OCI-LY3 (cell line): ENCODE results near the gene NEK10.

ENCODE experiments used
- H2AFZ ChIP-seq: fragments of 200-600, 300-600 bp; shearing (Covaris generic); 2 replicates; pipeline ENCODE4 v1.6.0; 2014; ENCODE audit warnings: antibody characterized with exemption, low read depth, low read length
- H3K27ac ChIP-seq: fragments of 200-600, 300-600 bp; sonication (generic); 2 replicates; pipeline ENCODE4 v1.5.1; 2014; ENCODE audit warnings: mild to moderate bottlenecking, low read length, moderate library complexity, mixed read lengths
- H3K27me3 ChIP-seq: fragments of 200-600, 300-600 bp; sonication (generic); 2 replicates; pipeline ENCODE4 v1.6.1; 2014; ENCODE audit warnings: low read depth, low read length, mixed read lengths
- H3K36me3 ChIP-seq: fragments of 200-600, 300-600 bp; sonication (generic); replicated peaks from 2 replicates; pipeline ENCODE3; 2014; ENCODE audit warnings: low read depth, low read length, mixed read lengths
- H3K4me1 ChIP-seq: fragments of 300-600, 200-600 bp; sonication (generic); 2 replicates; pipeline ENCODE4 v1.6.1; 2014; ENCODE audit warnings: low read length, mixed read lengths
- H3K4me2 ChIP-seq: fragments of 200-600, 300-600 bp; sonication (generic); 2 replicates; pipeline ENCODE4 v1.6.1; 2014; ENCODE audit warnings: low read length, mixed read lengths
- H3K4me3 ChIP-seq: fragments of 300-600, 200-600 bp; sonication (generic); 2 replicates; pipeline ENCODE4 v1.5.1; 2014; ENCODE audit warnings: antibody characterized with exemption, mild to moderate bottlenecking, low read length, moderate library complexity
- H3K79me2 ChIP-seq: fragments of 300-600, 200-600 bp; shearing (Covaris generic); 2 replicates; pipeline ENCODE4 v1.6.1; 2014; ENCODE audit warnings: mild to moderate bottlenecking, low read length, mixed read lengths
- H3K9ac ChIP-seq: fragments of 300-600, 200-600 bp; shearing (Covaris generic); 2 replicates; pipeline ENCODE4 v1.6.0; 2014; ENCODE audit warnings: mild to moderate bottlenecking, low read length, moderate library complexity
- H3K9me3 ChIP-seq: fragments of 200-600, 300-600 bp; shearing (Covaris generic); 2 replicates; pipeline ENCODE4 v1.6.1; 2014; ENCODE audit warnings: low read length, mixed read lengths; ENCODE audit not compliant: insufficient read depth
- H4K20me1 ChIP-seq: fragments of 200-600, 300-600 bp; sonication (generic); 2 replicates; pipeline ENCODE4 v1.6.1; 2016; ENCODE audit warnings: low read length, mixed read lengths; ENCODE audit not compliant: insufficient read depth
- EZH2phosphoT487 ChIP-seq: fragments of 200-600 bp; shearing (Covaris generic); IDR thresholded peaks from 2 replicates; pipeline ENCODE4 v1.6.1; 2018; ENCODE audit warnings: antibody characterized with exemption, mixed run types, low read depth
- TF ChIP-seq, protein P1 (sequence below): fragments of 200-600, 300-600 bp; sonication (generic); IDR thresholded peaks from 2 replicates; pipeline ENCODE4 v1.5.1; 2014; ENCODE audit warnings: antibody characterized with exemption, low read length, low read depth

The NEK10 gene

GRCh38 chr3:27090275-27091041, 278.7 kb downstream of the NEK10 start:
- Histone ChIP-seq H3K36me3 (no peaks in the 10 kb centered on the region), H3K4me3 (no peak overlapping the region), H2AFZ (no peak overlapping the region), H3K27ac (no peak overlapping the region), H3K4me1 (peaks cover 4% of the 10 kb centered on the region), H4K20me1 (no peaks in the 10 kb centered on the region), H3K9ac (no peak overlapping the region), H3K79me2 (no peaks in the 10 kb centered on the region), H3K9me3 (no peaks in the 10 kb centered on the region), H3K27me3 (no peaks in the 10 kb centered on the region), H3K4me2 (no peak overlapping the region)
- TF ChIP-seq, protein P1, sequence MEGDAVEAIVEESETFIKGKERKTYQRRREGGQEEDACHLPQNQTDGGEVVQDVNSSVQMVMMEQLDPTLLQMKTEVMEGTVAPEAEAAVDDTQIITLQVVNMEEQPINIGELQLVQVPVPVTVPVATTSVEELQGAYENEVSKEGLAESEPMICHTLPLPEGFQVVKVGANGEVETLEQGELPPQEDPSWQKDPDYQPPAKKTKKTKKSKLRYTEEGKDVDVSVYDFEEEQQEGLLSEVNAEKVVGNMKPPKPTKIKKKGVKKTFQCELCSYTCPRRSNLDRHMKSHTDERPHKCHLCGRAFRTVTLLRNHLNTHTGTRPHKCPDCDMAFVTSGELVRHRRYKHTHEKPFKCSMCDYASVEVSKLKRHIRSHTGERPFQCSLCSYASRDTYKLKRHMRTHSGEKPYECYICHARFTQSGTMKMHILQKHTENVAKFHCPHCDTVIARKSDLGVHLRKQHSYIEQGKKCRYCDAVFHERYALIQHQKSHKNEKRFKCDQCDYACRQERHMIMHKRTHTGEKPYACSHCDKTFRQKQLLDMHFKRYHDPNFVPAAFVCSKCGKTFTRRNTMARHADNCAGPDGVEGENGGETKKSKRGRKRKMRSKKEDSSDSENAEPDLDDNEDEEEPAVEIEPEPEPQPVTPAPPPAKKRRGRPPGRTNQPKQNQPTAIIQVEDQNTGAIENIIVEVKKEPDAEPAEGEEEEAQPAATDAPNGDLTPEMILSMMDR: no peak
- TF ChIP-seq EZH2phosphoT487: no peak

GRCh38 chr3:27089645-27090044, 279.5 kb downstream of the NEK10 start:
- Histone ChIP-seq H4K20me1 (no peaks in the 10 kb centered on the region), H2AFZ (no peak overlapping the region), H3K27me3 (no peaks in the 10 kb centered on the region), H3K36me3 (no peaks in the 10 kb centered on the region), H3K27ac (no peak overlapping the region), H3K4me3 (no peak overlapping the region), H3K79me2 (no peaks in the 10 kb centered on the region), H3K9me3 (no peaks in the 10 kb centered on the region), H3K4me1 (no peaks in the 10 kb centered on the region), H3K4me2 (no peak overlapping the region), H3K9ac (no peak overlapping the region)
- TF ChIP-seq, protein P1: no peak
- no peak for TF ChIP-seq EZH2phosphoT487

DNA sequence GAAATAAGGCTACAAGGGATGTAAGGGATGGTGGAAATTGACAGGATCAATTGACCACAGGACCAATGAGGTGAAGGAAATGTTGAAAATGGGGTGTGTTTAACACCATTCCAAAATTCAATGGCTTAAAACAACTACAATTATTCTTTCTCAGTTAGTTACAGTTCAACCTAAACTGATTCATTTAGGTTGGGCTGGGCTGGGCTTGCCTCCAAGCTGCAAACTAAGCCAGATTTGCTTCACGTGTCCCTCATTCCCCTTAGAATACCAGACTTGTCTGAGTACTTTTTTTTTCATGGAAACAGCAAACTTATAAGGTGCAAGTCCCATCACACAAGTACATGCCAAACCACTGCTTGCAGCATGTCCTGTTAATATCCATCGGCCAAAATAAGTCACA, 280.1 kb downstream of the NEK10 start:
- no peak overlapping the region for H2AFZ ChIP-seq
- no peaks in the 10 kb centered on the region for H4K20me1 ChIP-seq
- no peaks in the 10 kb centered on the region for H3K79me2 ChIP-seq
- H3K27me3 ChIP-seq: no peaks in the 10 kb centered on the region
- H3K4me1 ChIP-seq: no peaks in the 10 kb centered on the region
- no peak overlapping the region for H3K9ac ChIP-seq
- H3K27ac ChIP-seq: no peak overlapping the region
- H3K9me3 ChIP-seq: no peaks in the 10 kb centered on the region
- TF ChIP-seq EZH2phosphoT487: no peak
- TF ChIP-seq, protein P1: no peak
- H3K4me3 ChIP-seq: no peak overlapping the region
- H3K36me3 ChIP-seq: no peaks in the 10 kb centered on the region
- no peak overlapping the region for H3K4me2 ChIP-seq

DNA sequence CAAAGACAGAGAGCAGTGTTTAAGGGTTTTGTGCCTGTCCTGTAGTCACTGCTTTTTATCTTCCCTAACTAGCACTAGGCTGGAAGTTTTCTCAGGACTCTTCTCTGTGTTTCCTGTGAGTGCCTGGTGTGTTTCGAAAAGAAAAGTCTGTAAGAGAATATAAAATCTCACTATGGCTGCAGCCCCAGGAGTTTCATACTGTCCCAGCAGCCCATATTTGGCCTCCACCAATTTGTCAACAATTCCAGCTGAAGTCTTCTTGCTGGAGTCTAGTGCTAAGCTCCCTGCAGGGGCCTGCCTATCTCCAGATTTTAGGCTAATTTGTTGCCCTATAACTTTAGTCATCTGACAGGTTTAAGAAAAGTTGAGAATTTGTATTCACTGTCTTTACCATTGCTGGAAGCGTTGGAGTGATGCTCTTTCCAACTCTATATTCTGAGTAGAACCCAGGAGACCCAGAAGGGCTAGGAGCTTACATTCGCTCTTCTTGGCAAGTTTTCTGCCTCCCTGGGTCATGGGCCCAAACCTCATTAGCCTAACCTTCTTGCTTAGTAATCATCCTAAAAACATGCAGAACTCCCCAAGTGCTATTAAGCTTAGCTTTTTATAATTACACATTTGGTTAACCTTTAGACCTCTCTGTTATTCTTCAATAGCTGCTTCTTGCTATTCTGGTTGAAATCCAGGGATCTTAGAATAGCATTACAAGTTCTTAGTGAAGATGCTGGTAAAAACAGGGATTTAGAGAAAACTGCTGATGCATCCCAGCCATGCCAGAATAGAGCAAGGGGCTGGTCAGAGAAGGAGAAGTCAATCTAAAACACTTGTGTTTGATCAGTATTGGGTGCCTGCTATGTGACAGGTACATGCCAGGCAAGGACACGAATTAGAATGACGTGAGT, 283.1 kb downstream of the NEK10 start:
- no peaks in the 10 kb centered on the region for H4K20me1 ChIP-seq
- no peaks in the 10 kb centered on the region for H3K36me3 ChIP-seq
- H3K9me3 ChIP-seq: no peaks in the 10 kb centered on the region
- H3K4me3 ChIP-seq: no peak overlapping the region
- no peaks in the 10 kb centered on the region for H3K79me2 ChIP-seq
- no peaks in the 10 kb centered on the region for H3K4me1 ChIP-seq
- no peaks in the 10 kb centered on the region for H3K27me3 ChIP-seq
- TF ChIP-seq EZH2phosphoT487: no peak
- TF ChIP-seq, protein P1: no peak
- no peak overlapping the region; the same call in 1 of the 2 replicates for H2AFZ ChIP-seq
- no peak overlapping the region for H3K9ac ChIP-seq
- no peak overlapping the region for H3K27ac ChIP-seq
- H3K4me2 ChIP-seq: no peak overlapping the region
